A549 treated with GW870086 at 1 μM for 4 hours (cell line): ENCODE measurements around the gene EFL1. TPM values are rescaled to one million over a fixed set of nuclear protein-coding genes. Genes with fewer than 3 reads are reported as not detected.

Experiments
- total RNA-seq: library from RNA; stranded (reverse); fragments of 200-300 nt; extraction: Qiagen RNA extraction; gene quantifications from 5 replicates; pipeline ENCODE4 v1.2.3, GENCODE V29; 2022; ENCODE audit warnings: low read depth

EFL1 gene
- total RNA-seq: 20.4 to 32.2 TPM (median 23.2 TPM) in 5 replicates

GRCh38 chr15:82262422-82263026 lies at the start of gene EFL1, which contains the start of gene SAXO2:
Gene EFL1 (minus strand): TSS chr15:82262734. CDS start chr15:82261778, 956 bp downstream.
Gene SAXO2 (plus strand): TSS chr15:82262818. CDS start chr15:82262880, 62 bp downstream.

Other genes starting within 250 kb of the EFL1 start
- gene MEX3B, start 216.7 kb downstream of the EFL1 start, total RNA-seq: 2.8 to 5.2 TPM (median 4.8 TPM) in 5 replicates
- 1.3 to 2.8 TPM (median 2.1 TPM) in 5 replicates for gene SAXO2, start 84 bp upstream of the EFL1 start, total RNA-seq
- gene GOLGA6L10, start 86.7 kb upstream of the EFL1 start, total RNA-seq: 0.33 to 0.56 TPM (median 0.50 TPM) in 5 replicates
- gene GOLGA6L9, start 167.1 kb upstream of the EFL1 start, total RNA-seq: 1.5 to 2.9 TPM (median 2.6 TPM) in 5 replicates